Ishikawa (cell line): ENCODE results near the gene MIR17HG.
A peak's percentile ranks its signal among the peaks of the same experiment; 100 is the strongest.

Experiments
- CEBPB ChIP-seq: IDR thresholded peaks from 2 replicates; pipeline ENCODE4 v1.6.1; 2012
- CREB1 ChIP-seq: IDR thresholded peaks from 2 replicates; pipeline ENCODE4 v1.6.1; 2012; ENCODE audit warnings: low read depth
- EGR1 ChIP-seq: IDR thresholded peaks from 2 replicates; pipeline ENCODE4 v1.6.1; 2012
- EP300 ChIP-seq: IDR thresholded peaks from 2 replicates; pipeline ENCODE4 v1.6.1; 2012; ENCODE audit warnings: borderline replicate concordance
- FOXM1 ChIP-seq: IDR thresholded peaks from 2 replicates; pipeline ENCODE4 v1.6.1; 2012; ENCODE audit warnings: low read depth, borderline replicate concordance
- MAX ChIP-seq: IDR thresholded peaks from 2 replicates; pipeline ENCODE4 v1.6.1; 2012
- NFIC ChIP-seq: IDR thresholded peaks from 2 replicates; pipeline ENCODE4 v1.6.1; 2012
- RAD21 ChIP-seq: IDR thresholded peaks from 2 replicates; pipeline ENCODE4 v1.6.1; 2012; ENCODE audit warnings: low read depth
- REST ChIP-seq: IDR thresholded peaks from 2 replicates; pipeline ENCODE4 v1.6.1; 2012; ENCODE audit warnings: low read depth, mild to moderate bottlenecking
- TAF1 ChIP-seq: IDR thresholded peaks from 2 replicates; pipeline ENCODE4 v1.6.1; 2012; ENCODE audit warnings: low read depth, mild to moderate bottlenecking
- TCF12 ChIP-seq: IDR thresholded peaks from 2 replicates; pipeline ENCODE4 v1.6.1; 2012; ENCODE audit warnings: low read depth
- TEAD4 ChIP-seq: IDR thresholded peaks from 2 replicates; pipeline ENCODE4 v1.6.1; 2012
- USF1 ChIP-seq: IDR thresholded peaks from 2 replicates; pipeline ENCODE4 v1.6.1; 2012
- YY1 ChIP-seq: IDR thresholded peaks from 2 replicates; pipeline ENCODE4 v1.6.1; 2012; ENCODE audit warnings: low read depth
- ZBTB7A ChIP-seq: IDR thresholded peaks from 2 replicates; pipeline ENCODE4 v1.6.1; 2012; ENCODE audit warnings: low read depth

Gene MIR17HG

GRCh38 chr13:91372911-91373310, 25.4 kb downstream of the MIR17HG start:
- TF ChIP-seq EGR1 (no peak), CEBPB (no peak), REST (no peak), EP300 (no peak), USF1 (no peak), ZBTB7A (no peak), YY1 (no peak), FOXM1 (no peak), TCF12 (no peak)

GRCh38 chr13:91375116-91375729, 27.7 kb downstream of the MIR17HG start:
- TF ChIP-seq YY1 (no peak), CREB1 (no peak), RAD21 (peak; percentile 63)

GRCh38 chr13:91381371-91381770, 33.9 kb downstream of the MIR17HG start:
- no peak for TF ChIP-seq CREB1
- peak; percentile 55 for TF ChIP-seq RAD21
- no peak for TF ChIP-seq TEAD4
- no peak for TF ChIP-seq ZBTB7A
- TF ChIP-seq YY1: no peak
- TF ChIP-seq NFIC: no peak
- no peak for TF ChIP-seq FOXM1
- TF ChIP-seq EGR1: no peak

- TF ChIP-seq YY1: no peak
Observed at GRCh38 chr13:91383836-91384235, 36.3 kb downstream of the MIR17HG start.

GRCh38 chr13:91384896-91385295, 37.4 kb downstream of the MIR17HG start:
- TF ChIP-seq NFIC (no peak), CREB1 (no peak), TEAD4 (no peak), TCF12 (no peak), RAD21 (no peak), TAF1 (no peak), EGR1 (no peak), ZBTB7A (no peak), REST (no peak), CEBPB (no peak), USF1 (no peak), MAX (no peak), EP300 (no peak), FOXM1 (no peak), YY1 (no peak)

GRCh38 chr13:91389186-91389585, 41.7 kb downstream of the MIR17HG start:
- TF ChIP-seq EGR1 (no peak), USF1 (no peak), TAF1 (no peak), TCF12 (no peak)
